Stimulated activated CD4-positive, alpha-beta T cell treated with anti-CD3 and anti-CD28 coated beads, Interleukin-2, amount 100 ng/mL, for 4 hours (primary cell): ENCODE data around the gene EFHD1.
"Not testable (repeated sequence)": the region's sequence is repeated elsewhere in the genome, so short reads cannot be mapped to it uniquely, and the experiment has no call there.

ENCODE experiments used
- DNase-seq: peaks from one replicate; pipeline ENCODE4 v3.0.0-alpha.2; 2020; ENCODE audit warnings: low read depth

Gene EFHD1

GRCh38 chr2:232652505-232652851 is 19.1 kb downstream of the EFHD1 start:
- no peak for DNase-seq

DNA sequence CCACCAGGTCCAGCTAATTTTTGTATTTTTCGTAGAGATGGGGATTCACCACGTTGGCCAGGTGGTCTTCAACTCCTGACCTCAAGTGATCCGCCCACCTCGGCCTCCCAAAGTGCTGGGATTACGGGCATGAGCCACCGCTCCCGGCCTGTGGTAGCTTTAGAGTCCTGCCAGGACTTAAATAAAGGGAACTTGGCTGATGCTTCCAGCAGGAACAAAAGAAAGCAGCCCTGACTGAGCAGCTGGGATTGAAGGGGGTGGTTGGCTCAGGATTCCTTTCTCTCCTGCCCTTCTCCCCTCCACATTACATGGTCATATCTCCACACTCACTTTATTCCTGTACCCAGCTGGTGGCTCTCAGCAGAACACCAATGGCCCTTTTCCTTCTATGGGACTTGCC is 20.0 kb downstream of the EFHD1 start:
- DNase-seq: no peak

- no peak for DNase-seq
Observed at GRCh38 chr2:232655392-232655791, 22.0 kb downstream of the EFHD1 start.

DNA sequence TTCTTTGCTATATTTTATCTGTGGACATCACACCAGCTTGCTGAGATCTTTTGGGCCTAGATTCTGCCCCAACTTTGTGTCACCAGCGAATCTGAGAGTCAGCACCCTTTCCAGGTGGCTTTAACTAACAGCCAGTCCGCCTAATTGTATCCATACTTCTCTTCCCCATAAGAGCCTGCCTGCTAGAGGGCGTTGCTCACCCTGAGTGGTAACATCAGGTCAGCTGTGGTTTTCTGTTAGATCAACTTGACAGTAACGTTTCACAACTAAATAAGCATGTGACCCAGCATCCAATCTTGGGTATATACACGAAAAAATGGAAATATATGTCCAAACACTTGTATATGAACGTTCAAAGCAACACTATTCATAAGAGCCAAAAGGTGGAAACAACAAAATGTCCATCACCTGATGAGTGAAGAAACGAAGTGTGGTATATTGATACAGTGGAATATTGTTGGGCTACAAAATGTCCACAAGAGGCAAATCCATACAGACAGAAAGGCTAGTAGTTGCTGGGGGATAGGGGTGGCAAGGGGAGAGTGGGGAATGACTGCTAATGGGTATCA is 24.9 kb downstream of the EFHD1 start:
- DNase-seq: no peak

- no peak for DNase-seq
Observed at GRCh38 chr2:232659359-232659758, 26.0 kb downstream of the EFHD1 start.

DNA sequence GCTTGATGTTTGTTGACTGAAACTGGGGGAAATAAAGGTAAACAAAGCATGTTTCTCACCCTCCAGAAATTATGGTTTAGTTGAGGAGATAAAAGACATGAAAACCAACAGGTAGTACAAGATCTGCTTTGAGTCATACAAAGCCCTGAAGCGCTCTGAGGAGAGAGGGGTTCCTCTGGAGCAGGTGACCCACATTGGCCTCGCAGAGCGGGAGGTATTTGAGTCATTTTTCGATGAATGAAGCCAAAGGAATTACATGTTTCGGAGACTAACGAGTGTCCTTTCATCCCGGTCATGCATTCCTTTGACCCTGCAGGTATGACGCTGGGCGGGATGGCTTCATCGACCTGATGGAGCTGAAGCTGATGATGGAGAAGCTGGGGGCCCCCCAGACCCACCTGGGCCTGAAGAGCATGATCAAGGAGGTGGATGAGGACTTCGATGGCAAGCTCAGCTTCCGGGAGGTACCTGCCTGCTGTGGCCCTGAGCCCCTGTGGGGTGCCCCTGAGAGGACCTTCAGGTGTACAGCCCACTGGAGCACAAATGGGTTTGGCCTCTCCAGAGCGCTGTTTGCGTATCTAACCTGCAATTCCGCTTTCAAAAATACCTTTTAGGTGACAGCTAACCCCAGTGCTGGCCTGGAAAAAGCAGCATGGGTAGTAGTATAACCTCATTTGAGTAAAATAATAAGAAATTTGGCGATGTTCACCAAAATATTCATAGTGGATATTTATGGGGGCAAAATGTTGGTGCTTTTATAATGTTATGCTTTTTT is 29.3 kb downstream of the EFHD1 start:
- no peak for DNase-seq

GRCh38 chr2:232666051-232666805 is 32.8 kb downstream of the EFHD1 start:
- DNase-seq: no peak

DNA sequence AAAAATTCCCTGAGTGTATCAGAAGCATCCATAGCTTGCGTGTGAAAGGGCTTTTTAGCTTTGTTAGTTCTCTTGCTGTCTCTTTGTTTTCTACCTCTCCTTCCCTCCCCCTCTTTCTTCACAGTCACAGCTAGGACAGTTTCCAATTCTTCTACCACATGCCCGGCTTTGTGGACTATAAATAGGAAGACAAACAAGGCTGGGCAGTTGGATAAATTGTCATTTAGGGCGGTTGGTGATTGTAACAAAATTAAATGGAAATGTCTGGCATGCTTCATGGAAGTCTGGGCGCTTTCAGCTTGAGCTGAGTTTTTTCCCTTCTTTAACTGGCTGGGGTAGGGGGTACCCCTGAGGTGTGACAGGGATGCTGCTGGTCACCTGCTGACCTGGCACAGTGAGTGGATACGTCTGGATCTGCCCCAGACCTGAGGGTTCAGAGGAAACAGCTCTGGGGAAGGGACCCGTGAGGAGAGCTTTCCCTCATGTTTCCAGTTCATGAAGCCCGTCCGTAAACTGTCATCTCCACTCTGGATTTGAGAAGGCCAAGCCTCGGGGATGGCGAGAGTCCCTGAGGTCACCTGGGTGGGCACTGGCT is 34.7 kb downstream of the EFHD1 start:
- DNase-seq: no peak

- DNase-seq: no peak
Observed at GRCh38 chr2:232668805-232669444, 35.5 kb downstream of the EFHD1 start.

DNA sequence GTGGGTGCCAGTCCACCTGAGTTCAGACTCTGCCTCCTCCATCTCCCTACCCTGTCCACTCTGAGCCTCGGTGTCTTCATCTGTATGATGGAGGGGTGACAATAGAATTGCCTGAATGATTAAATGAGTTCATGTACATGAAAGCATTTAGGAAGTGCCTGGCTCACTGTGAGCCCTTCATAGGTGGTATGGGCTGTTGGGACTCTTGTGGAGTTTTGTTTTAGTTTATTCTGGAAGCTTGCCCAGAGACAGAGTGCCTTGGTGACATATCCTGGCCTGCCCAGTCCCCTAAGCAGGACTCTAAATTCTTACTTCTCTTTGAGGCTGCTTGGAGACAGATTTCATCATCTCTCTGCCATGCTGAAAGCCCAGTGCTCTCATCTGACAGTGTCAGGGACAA is 39.2 kb downstream of the EFHD1 start:
- no peak for DNase-seq

- DNase-seq: no peak
Observed at GRCh38 chr2:232674491-232674890, 41.1 kb downstream of the EFHD1 start.

DNA sequence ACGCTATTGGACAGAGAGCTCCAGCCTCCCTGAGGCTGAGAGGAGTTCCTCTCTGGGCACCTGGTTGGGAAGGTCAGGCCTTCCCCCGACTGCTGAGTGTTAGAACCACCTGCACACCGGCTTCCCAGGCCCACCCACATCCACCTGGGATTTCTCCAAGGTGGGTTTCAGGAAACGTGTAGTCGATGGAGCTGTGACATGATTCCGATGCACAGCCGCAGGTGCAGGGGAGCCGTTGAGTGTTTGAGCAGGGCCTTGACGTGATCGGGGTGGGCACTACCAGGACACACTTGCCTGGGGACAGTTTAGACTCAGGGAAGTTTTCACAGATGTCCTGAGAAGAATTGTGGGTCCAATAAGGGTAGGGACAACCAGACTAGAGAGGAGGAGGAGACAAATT is 42.0 kb downstream of the EFHD1 start:
- DNase-seq: no peak

GRCh38 chr2:232680006-232680405 is 46.6 kb downstream of the EFHD1 start:
- no peak for DNase-seq

DNA sequence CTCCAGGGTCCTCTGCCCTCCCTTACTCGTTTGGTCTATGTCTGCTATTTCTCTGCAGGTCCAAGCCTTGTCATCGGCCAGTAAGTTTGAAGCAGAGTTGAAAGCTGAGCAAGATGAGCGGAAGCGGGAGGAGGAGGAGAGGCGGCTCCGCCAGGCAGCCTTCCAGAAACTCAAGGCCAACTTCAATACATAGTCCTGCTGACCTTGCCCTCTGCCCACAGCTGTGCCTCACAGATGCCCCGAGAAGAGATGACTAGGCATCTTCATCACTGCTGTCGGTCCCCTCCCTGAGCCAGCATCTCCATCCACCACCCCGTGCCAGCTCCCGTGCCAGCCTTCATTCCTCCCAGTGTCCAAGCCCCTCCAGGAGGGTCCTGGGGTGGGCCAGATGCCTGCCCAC is 48.1 kb downstream of the EFHD1 start:
- DNase-seq: no peak

- DNase-seq: no peak
Observed at GRCh38 chr2:232683368-232683767, 50.0 kb downstream of the EFHD1 start.

- DNase-seq: not testable (repeated sequence)
Observed at GRCh38 chr2:232685391-232685790, 52.0 kb downstream of the EFHD1 start.

- DNase-seq: no peak
Observed at GRCh38 chr2:232687382-232688160, 54.2 kb downstream of the EFHD1 start.

- DNase-seq: no peak
Observed at GRCh38 chr2:232688201-232688600, 54.8 kb downstream of the EFHD1 start.

GRCh38 chr2:232689152-232689910 is 55.9 kb downstream of the EFHD1 start:
- DNase-seq: no peak

- not testable (repeated sequence) for DNase-seq
Observed at GRCh38 chr2:232691117-232691516, 57.7 kb downstream of the EFHD1 start.

GRCh38 chr2:232693344-232693743 is 59.9 kb downstream of the EFHD1 start:
- no peak for DNase-seq
